ENCODE data around the gene RBP3.

DNA sequence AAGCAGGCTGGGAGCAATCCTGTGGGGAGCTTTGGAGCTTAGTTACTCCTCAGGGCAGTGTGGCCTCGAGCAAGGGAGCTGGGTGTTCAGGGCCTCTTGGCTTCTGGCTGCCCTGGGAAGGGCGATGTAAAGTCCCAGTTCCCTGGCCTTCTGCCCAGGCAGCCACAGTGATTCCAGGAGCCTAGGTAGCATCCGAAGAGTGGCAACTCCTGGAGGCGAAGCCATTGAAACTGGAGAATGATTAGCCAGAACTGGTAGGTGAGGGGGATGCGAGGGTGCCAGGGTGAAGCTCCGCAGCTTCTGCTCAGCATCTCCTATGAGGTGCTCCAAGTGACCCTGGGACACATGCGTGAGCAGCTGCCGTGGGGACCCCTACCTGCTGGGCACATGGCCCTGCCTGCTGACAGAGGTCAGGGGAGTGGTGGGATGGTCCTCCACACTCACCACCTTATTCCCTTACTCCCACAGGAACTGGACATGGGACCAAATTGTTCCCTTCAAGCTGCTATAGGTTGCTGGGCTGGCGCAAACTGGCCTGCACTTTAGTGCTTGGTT is 33.7 kb upstream of the RBP3 start:
- TF ChIP-seq CHD1 (IDR thresholded peaks at IDR 0.05; ENCODE audit: low read depth, low read length), result no peak
- TF ChIP-seq, protein P1, sequence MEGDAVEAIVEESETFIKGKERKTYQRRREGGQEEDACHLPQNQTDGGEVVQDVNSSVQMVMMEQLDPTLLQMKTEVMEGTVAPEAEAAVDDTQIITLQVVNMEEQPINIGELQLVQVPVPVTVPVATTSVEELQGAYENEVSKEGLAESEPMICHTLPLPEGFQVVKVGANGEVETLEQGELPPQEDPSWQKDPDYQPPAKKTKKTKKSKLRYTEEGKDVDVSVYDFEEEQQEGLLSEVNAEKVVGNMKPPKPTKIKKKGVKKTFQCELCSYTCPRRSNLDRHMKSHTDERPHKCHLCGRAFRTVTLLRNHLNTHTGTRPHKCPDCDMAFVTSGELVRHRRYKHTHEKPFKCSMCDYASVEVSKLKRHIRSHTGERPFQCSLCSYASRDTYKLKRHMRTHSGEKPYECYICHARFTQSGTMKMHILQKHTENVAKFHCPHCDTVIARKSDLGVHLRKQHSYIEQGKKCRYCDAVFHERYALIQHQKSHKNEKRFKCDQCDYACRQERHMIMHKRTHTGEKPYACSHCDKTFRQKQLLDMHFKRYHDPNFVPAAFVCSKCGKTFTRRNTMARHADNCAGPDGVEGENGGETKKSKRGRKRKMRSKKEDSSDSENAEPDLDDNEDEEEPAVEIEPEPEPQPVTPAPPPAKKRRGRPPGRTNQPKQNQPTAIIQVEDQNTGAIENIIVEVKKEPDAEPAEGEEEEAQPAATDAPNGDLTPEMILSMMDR (conservative IDR thresholded peaks at IDR 0.05; ENCODE audit: low read depth, low read length), result no peak
- TF ChIP-seq POLR2A (IDR thresholded peaks at IDR 0.05; ENCODE audit: low read depth, low read length), result no peak
- TF ChIP-seq MAFK (IDR thresholded peaks at IDR 0.05; ENCODE audit: low read depth, low read length), result no peak
- TF ChIP-seq, protein P2, sequence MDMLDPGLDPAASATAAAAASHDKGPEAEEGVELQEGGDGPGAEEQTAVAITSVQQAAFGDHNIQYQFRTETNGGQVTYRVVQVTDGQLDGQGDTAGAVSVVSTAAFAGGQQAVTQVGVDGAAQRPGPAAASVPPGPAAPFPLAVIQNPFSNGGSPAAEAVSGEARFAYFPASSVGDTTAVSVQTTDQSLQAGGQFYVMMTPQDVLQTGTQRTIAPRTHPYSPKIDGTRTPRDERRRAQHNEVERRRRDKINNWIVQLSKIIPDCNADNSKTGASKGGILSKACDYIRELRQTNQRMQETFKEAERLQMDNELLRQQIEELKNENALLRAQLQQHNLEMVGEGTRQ (IDR thresholded peaks at IDR 0.05; ENCODE audit: low read depth, low read length), result no peak
- no peak for TF ChIP-seq MXI1 (IDR thresholded peaks at IDR 0.05; ENCODE audit: borderline replicate concordance, low read depth, low read length)

All from IMR-90 (cell line).